ENCODE results near the gene DENND4A. TPM values are rescaled to one million over a fixed set of nuclear protein-coding genes. Genes with fewer than 3 reads are reported as not detected.
"Not testable (repeated sequence)": the region's sequence is repeated elsewhere in the genome, so short reads cannot be mapped to it uniquely, and the experiment has no call there.

The DENND4A gene
- total RNA-seq, 1 experiment from 2014 or later: 6.2 TPM

GRCh38 chr15:65619626-65620290 is 172.3 kb downstream of the DENND4A start:
- POLR2A ChIA-PET (ENCODE audit: unreplicated experiment): no interaction called here
- Histone ChIP-seq H3K36me3 (ENCODE audit: low read depth, low read length) (no peaks in the 10 kb centered on the region), H3K79me2 (ENCODE audit: low read length) (no peaks in the 10 kb centered on the region), H3K27ac (ENCODE audit: low read length) (no peak overlapping the region), H3K27me3 (ENCODE audit: low read length) (no peaks in the 10 kb centered on the region), H3K4me2 (ENCODE audit: low read length) (no peak overlapping the region), H3K9me3 (ENCODE audit: low read length) (no peaks in the 10 kb centered on the region), H3K9me2 (replicated peaks; ENCODE audit: low read length) (no peaks in the 10 kb centered on the region), H3K4me3 (ENCODE audit: low read length) (no peak overlapping the region), H3K9ac (ENCODE audit: low read length) (no peak overlapping the region), H4K20me1 (ENCODE audit: low read length) (no peaks in the 10 kb centered on the region), H2AFZ (ENCODE audit: low read length) (no peak overlapping the region), H3K4me1 (ENCODE audit: insufficient read depth, low read length) (no peaks in the 10 kb centered on the region), H3F3A (ENCODE audit: low read length, unreplicated experiment) (no peaks in the 10 kb centered on the region)
- intact Hi-C loops (cut with micrococcal nuclease): no loop called here
- CTCF ChIA-PET: no interaction called here
- no TSS peak for BruUV-seq (replicated peaks)
- DNase-seq: no peak
- TF ChIP-seq EZH2phosphoT487 (IDR thresholded peaks at IDR 0.05; ENCODE audit: borderline replicate concordance, low read length) (no peak), EZH2 (IDR thresholded peaks at IDR 0.05; ENCODE audit: low read length, unreplicated experiment) (no peak), CTCF (conservative IDR thresholded peaks at IDR 0.05; ENCODE audit: low read depth, low read length) (no peak)
- ATAC-seq: no peak

DNA sequence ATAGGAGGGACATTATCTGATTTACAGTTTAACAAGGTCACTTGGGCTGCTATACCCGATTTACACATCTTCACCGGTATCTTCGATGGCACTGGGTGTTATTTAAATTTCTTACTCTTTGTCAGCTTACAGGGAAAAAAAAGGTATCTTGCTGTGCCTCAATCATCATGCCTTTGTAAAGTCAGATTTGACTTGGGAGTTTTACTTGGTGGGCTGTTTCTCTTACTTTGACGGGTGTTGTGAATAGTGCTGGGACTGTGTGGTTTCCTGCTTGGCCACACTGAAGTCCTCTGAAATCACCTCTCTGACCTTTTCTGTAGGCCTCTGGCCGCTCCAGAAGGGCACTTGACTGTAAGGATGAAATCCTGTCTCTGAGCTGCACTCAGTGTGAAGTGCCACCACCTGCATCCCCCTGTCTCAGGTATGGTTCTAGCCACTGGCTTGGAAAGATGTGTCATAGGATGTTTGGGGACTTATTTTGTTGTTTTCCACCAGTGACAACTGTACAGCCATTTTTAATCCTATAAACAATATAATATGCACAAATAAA is 173.5 kb downstream of the DENND4A start:
- H3K27ac ChIP-seq (ENCODE audit: low read length): no peak overlapping the region
- H3F3A ChIP-seq (ENCODE audit: low read length, unreplicated experiment): no peaks in the 10 kb centered on the region
- H3K9me2 ChIP-seq (replicated peaks; ENCODE audit: low read length): no peaks in the 10 kb centered on the region
- no peak overlapping the region for H3K4me3 ChIP-seq (ENCODE audit: low read length)
- TF ChIP-seq CTCF (conservative IDR thresholded peaks at IDR 0.05; ENCODE audit: low read depth, low read length): no peak
- no peak overlapping the region for H3K4me2 ChIP-seq (ENCODE audit: low read length)
- no peaks in the 10 kb centered on the region for H3K36me3 ChIP-seq (ENCODE audit: low read depth, low read length)
- H4K20me1 ChIP-seq (ENCODE audit: low read length): no peaks in the 10 kb centered on the region
- DNase-seq: no peak
- H3K27me3 ChIP-seq (ENCODE audit: low read length): no peaks in the 10 kb centered on the region
- no TSS peak for BruUV-seq (replicated peaks)
- H3K9ac ChIP-seq (ENCODE audit: low read length): no peak overlapping the region
- ChIA-PET CTCF (no interaction called here), POLR2A (ENCODE audit: unreplicated experiment) (no interaction called here)
- intact Hi-C loops (cut with micrococcal nuclease): no loop called here
- no peaks in the 10 kb centered on the region for H3K79me2 ChIP-seq (ENCODE audit: low read length)
- no peaks in the 10 kb centered on the region for H3K4me1 ChIP-seq (ENCODE audit: insufficient read depth, low read length)
- no peak overlapping the region for H2AFZ ChIP-seq (ENCODE audit: low read length)
- no peak for ATAC-seq
- no peaks in the 10 kb centered on the region for H3K9me3 ChIP-seq (ENCODE audit: low read length)

- DNase-seq; POLR2A ChIA-PET (ENCODE audit: unreplicated experiment): not testable (repeated sequence)
These were observed 176.2 kb downstream of the DENND4A start for GRCh38 chr15:65615887-65616286.

More at GRCh38 chr15:65615887-65616286, 176.2 kb downstream of the DENND4A start:
- H3K36me3 ChIP-seq (ENCODE audit: low read depth, low read length); H3K9ac ChIP-seq (ENCODE audit: low read length); ATAC-seq; intact Hi-C loops (cut with micrococcal nuclease); H3K9me2 ChIP-seq (replicated peaks; ENCODE audit: low read length); H3K27me3 ChIP-seq (ENCODE audit: low read length); H3K27ac ChIP-seq (ENCODE audit: low read length); CTCF ChIA-PET; H3K79me2 ChIP-seq (ENCODE audit: low read length); H3K4me1 ChIP-seq (ENCODE audit: insufficient read depth, low read length); H3F3A ChIP-seq (ENCODE audit: low read length, unreplicated experiment); H4K20me1 ChIP-seq (ENCODE audit: low read length); BruUV-seq (replicated peaks); H3K4me2 ChIP-seq (ENCODE audit: low read length); H3K9me3 ChIP-seq (ENCODE audit: low read length); H2AFZ ChIP-seq (ENCODE audit: low read length); H3K4me3 ChIP-seq (ENCODE audit: low read length): not testable (repeated sequence)
